ENCODE measurements around the gene GARIN5A. TPM values are rescaled to one million over a fixed set of nuclear protein-coding genes. Genes with fewer than 3 reads are reported as not detected.

The GARIN5A gene
- polyA plus RNA-seq, 1 donor (not counting 4 experiments of a cell fraction or from before 2014, with no cell fraction given): 0.37 TPM

GRCh38 chr19:50490411-50490811, 13.8 kb upstream of the GARIN5A start:
- Histone ChIP-seq H3K4me2 (ENCODE audit: control insufficient read depth, extremely low read depth, insufficient read depth, low read depth, low read length) (no peak overlapping the region), H3K4me1 (ENCODE audit: control insufficient read depth, extremely low read depth, insufficient read depth, low read length) (no peaks in the 10 kb centered on the region), H3K27ac (ENCODE audit: control insufficient read depth, insufficient read depth, low read length) (no peak overlapping the region), H3K27me3 (ENCODE audit: control insufficient read depth, extremely low read depth, insufficient read depth, low read length) (peaks cover 51% of the 10 kb centered on the region), H4K20me1 (ENCODE audit: control insufficient read depth, extremely low read depth, insufficient read depth, low read length) (no peaks in the 10 kb centered on the region), H3K79me2 (ENCODE audit: control insufficient read depth, insufficient read depth, low read length) (no peaks in the 10 kb centered on the region), H3K9me1 (ENCODE audit: control insufficient read depth, extremely low read depth, insufficient read depth, low read length) (no peaks in the 10 kb centered on the region), H3K36me3 (ENCODE audit: control insufficient read depth in 2 of 2, extremely low read depth in 1 of 2, insufficient read depth in 2 of 2, low read length in 2 of 2) (no peaks in the 10 kb centered on the region), H3K9ac (ENCODE audit: control insufficient read depth, extremely low read depth, insufficient read depth, low read length) (no peak overlapping the region), H3K4me3 (ENCODE audit: control insufficient read depth in 2 of 3, extremely low read depth in 1 of 3, insufficient read depth in 2 of 3, low read depth in 1 of 3, low read length in 3 of 3) (no peak overlapping the region), H2AFZ (ENCODE audit: control insufficient read depth, low read length) (no peak overlapping the region), H3K9me3 (ENCODE audit: control insufficient read depth, low read depth, low read length) (no peaks in the 10 kb centered on the region)
- no peak for FAIRE-seq
- no peak for DNase-seq (ENCODE audit: low read depth, low spot score)
- dilution Hi-C loops (cut with MboI; ENCODE audit: extremely low pct_ligation_motif_present, low sequenced_read_pairs): no loop called here
- TF ChIP-seq CTCF (optimal IDR thresholded peaks at IDR 0.05 in 1 of 3, IDR thresholded peaks at IDR 0.05 in 1 of 3, conservative IDR thresholded peaks at IDR 0.05 in 1 of 3; ENCODE audit: extremely low read depth in 1 of 3, insufficient read depth in 2 of 3, low read length in 3 of 3) (no peak), EZH2 (IDR thresholded peaks at IDR 0.05; ENCODE audit: low read length) (no peak)

- H3K9me3 ChIP-seq (ENCODE audit: control insufficient read depth, low read depth, low read length): no peaks in the 10 kb centered on the region
- TF ChIP-seq EZH2 (IDR thresholded peaks at IDR 0.05; ENCODE audit: low read length) (no peak), CTCF (optimal IDR thresholded peaks at IDR 0.05 in 1 of 3, IDR thresholded peaks at IDR 0.05 in 1 of 3, conservative IDR thresholded peaks at IDR 0.05 in 1 of 3; ENCODE audit: extremely low read depth in 1 of 3, insufficient read depth in 2 of 3, low read length in 3 of 3) (no peak)
- H3K9me1 ChIP-seq (ENCODE audit: control insufficient read depth, extremely low read depth, insufficient read depth, low read length): no peaks in the 10 kb centered on the region
- DNase-seq (ENCODE audit: low read depth, low spot score) (no peak), FAIRE-seq (no peak)
- H3K36me3 ChIP-seq (ENCODE audit: control insufficient read depth in 2 of 2, extremely low read depth in 1 of 2, insufficient read depth in 2 of 2, low read length in 2 of 2): peaks cover 0 to 1% of the 10 kb centered on the region in 2 experiments
- H3K79me2 ChIP-seq (ENCODE audit: control insufficient read depth, insufficient read depth, low read length): no peaks in the 10 kb centered on the region
- H3K4me2 ChIP-seq (ENCODE audit: control insufficient read depth, extremely low read depth, insufficient read depth, low read depth, low read length): no peak overlapping the region
- no peak overlapping the region for H3K9ac ChIP-seq (ENCODE audit: control insufficient read depth, extremely low read depth, insufficient read depth, low read length)
- no peaks in the 10 kb centered on the region for H4K20me1 ChIP-seq (ENCODE audit: control insufficient read depth, extremely low read depth, insufficient read depth, low read length)
- no peak overlapping the region for H3K27ac ChIP-seq (ENCODE audit: control insufficient read depth, insufficient read depth, low read length)
- no peak overlapping the region for H3K4me3 ChIP-seq (ENCODE audit: control insufficient read depth in 2 of 3, extremely low read depth in 1 of 3, insufficient read depth in 2 of 3, low read depth in 1 of 3, low read length in 3 of 3)
- dilution Hi-C loops (cut with MboI; ENCODE audit: extremely low pct_ligation_motif_present, low sequenced_read_pairs): no loop called here
- no peak overlapping the region for H2AFZ ChIP-seq (ENCODE audit: control insufficient read depth, low read length)
- H3K27me3 ChIP-seq (ENCODE audit: control insufficient read depth, extremely low read depth, insufficient read depth, low read length): peaks cover 51% of the 10 kb centered on the region
- no peaks in the 10 kb centered on the region for H3K4me1 ChIP-seq (ENCODE audit: control insufficient read depth, extremely low read depth, insufficient read depth, low read length)
These were observed 12.9 kb upstream of the GARIN5A start for GRCh38 chr19:50489461-50490011.
